ENCODE data around the gene TNFRSF4. TPM values are rescaled to one million over a fixed set of nuclear protein-coding genes. Genes with fewer than 3 reads are reported as not detected.

TNFRSF4 gene
- total and polyA plus RNA-seq, 4 experiments from 2014 or later = 13.5 to 75.1 (median 39.3) TPM

DNA sequence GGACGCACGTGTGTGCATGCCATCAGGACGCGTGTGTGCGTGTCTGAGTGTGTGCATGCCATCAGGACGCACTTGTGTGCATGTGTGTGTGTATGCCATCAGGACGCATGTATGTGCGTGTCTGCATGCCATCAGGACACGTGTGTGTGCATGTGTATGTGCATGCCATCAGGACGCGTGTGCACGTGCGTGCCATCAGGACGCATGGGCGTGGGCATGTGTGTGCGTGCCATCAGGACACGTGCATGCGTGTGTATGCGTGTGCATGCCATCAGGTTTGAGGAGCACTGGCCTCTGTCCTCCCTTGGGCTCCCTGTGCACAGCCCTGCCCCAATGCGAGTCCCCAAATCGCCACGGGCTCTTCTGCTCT lies 45.2 kb upstream of the TNFRSF4 start:
- peaks cover 50% of the 10 kb centered on the region for H3K36me3 ChIP-seq (ENCODE audit: insufficient read depth, low read length)

DNA sequence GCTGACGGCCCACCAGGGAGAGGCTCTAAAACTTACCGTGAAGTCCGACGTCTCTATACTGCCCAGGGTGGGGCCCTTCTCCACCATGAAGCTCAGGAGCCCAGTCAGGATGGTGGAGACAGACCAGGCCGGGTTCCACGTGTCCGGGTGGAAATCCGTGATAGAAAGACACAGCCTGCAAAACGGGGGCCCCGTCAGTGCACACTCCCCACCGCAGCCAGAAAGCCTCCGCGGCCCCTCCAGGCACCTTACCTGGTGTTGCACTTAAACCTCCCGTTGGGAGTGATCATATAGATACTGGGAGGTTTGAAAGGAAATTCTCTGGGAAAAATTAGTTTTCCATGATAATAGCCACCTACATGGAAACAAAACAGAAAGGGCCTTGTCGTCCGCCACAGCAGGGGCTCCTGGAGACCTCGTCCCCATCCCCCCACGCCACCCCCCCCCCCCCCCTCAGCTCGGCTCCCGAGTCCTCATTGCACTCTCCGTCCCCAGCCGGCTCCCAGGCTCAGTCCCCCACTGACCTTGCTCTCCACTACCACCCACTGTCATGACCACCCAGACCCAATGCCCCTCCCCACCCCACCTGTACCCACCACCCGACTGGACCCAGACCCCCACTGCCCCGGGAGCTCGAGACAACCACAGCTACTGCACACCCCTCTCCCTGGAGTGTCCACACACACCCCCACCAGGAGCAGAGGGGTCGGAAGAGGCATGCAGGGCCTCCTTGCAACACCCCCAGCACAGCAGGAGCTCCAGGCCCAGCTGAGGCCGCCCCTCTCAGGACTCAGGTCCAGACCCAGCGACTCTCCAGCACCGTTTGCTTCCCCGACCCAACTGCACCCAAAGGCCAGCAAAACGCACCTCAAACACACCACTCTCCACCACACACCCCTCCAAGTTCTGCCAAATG lies 43.3 kb upstream of the TNFRSF4 start:
- Mint-ChIP-seq H3K9me3 (peaks cover 0 to 4% (median 0%) of the 10 kb centered on the region in 8 donors), H3K4me1 (peaks cover 9 to 29% (median 19%) of the 10 kb centered on the region in 4 donors), H3K4me3 (peak overlapping the region in 1 of 8 donors; percentile 15), H3K27ac (peak overlapping the region in 3 of 7 donors; percentile 36 to 89 (median 84)), H3K27me3 (no peaks in the 10 kb centered on the region), H3K36me3 (peaks cover 24 to 50% of the 10 kb centered on the region in 2 donors)
- intact Hi-C loops (cut with micrococcal nuclease) = no loop called here
- H3K4me1 ChIP-seq (ENCODE audit: insufficient read depth, low read length) = peaks cover 10% of the 10 kb centered on the region
- ChIA-PET POLR2A (ENCODE audit: partially characterized antibody) (interaction anchor here (0.6 kb wide), 2 partner anchors 13 to 139 kb away, joined by 3 read pairs; no protein-coding TSS in a partner anchor), CTCF (ENCODE audit: partially characterized antibody) (interaction anchor here (0.6 kb wide), 1 partner anchor 136 kb away, joined by 3 read pairs; no protein-coding TSS in a partner anchor)
- no peaks in the 10 kb centered on the region for H3K9me3 ChIP-seq (ENCODE audit: control insufficient read depth in 1 of 2, low read length in 2 of 2)
- no peak overlapping the region for H3K4me3 ChIP-seq (ENCODE audit: low read length in 2 of 2)
- no peak overlapping the region for H3K27ac ChIP-seq (ENCODE audit: low read depth, low read length)
- no peaks in the 10 kb centered on the region for H3K27me3 ChIP-seq (ENCODE audit: insufficient read depth, low read length)
- H3K36me3 ChIP-seq (ENCODE audit: insufficient read depth, low read length) = peaks cover 42% of the 10 kb centered on the region
- peak in 1 of 5 donors; percentile 11 for DNase-seq

More for the DNA sequence above, 45.2 kb upstream of the TNFRSF4 start:
- CTCF ChIA-PET (ENCODE audit: partially characterized antibody) = no interaction called here
- DNase-seq = no peak
- H3K4me3 ChIP-seq (ENCODE audit: low read length in 2 of 2) = no peak overlapping the region
- Mint-ChIP-seq H3K4me1 (peaks cover 9 to 28% (median 16%) of the 10 kb centered on the region in 4 donors), H3K4me3 (no peak overlapping the region), H3K27ac (no peak overlapping the region), H3K36me3 (peaks cover 33 to 54% of the 10 kb centered on the region in 2 donors), H3K9me3 (peaks cover 0 to 4% (median 0%) of the 10 kb centered on the region in 8 donors), H3K27me3 (no peaks in the 10 kb centered on the region)
- H3K27ac ChIP-seq (ENCODE audit: low read depth, low read length) = no peak overlapping the region
- peaks cover 11% of the 10 kb centered on the region for H3K4me1 ChIP-seq (ENCODE audit: insufficient read depth, low read length)
- H3K27me3 ChIP-seq (ENCODE audit: insufficient read depth, low read length) = no peaks in the 10 kb centered on the region
- H3K9me3 ChIP-seq (ENCODE audit: control insufficient read depth in 1 of 2, low read length in 2 of 2) = no peaks in the 10 kb centered on the region
- intact Hi-C loops (cut with micrococcal nuclease) = no loop called here
- POLR2A ChIA-PET (ENCODE audit: partially characterized antibody) = no interaction called here

DNA sequence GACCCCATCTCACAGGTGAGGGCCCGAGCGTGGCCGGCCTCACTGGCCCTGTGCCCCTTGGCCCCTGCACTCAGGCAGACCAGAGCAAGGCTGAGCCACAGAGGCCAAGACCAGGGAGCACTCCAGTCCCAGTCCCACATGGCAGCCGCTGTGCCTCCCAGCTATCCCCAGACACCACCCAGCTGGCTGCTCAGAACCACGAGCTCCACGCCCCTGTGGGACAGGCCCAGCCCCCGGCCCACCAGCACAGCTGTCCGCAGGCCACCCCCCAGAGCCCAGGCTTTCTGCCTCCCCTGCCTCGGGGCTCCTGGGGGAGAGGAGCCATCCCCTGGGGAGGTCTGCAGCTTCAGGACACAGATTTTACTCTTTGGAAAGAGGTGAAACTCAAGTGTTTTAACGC lies 41.7 kb upstream of the TNFRSF4 start:
- Histone ChIP-seq H3K4me3 (ENCODE audit: low read length in 2 of 2) (no peak overlapping the region), H3K27ac (ENCODE audit: low read depth, low read length) (no peak overlapping the region), H3K4me1 (ENCODE audit: insufficient read depth, low read length) (peaks cover 13% of the 10 kb centered on the region), H3K27me3 (ENCODE audit: insufficient read depth, low read length) (no peaks in the 10 kb centered on the region), H3K9me3 (ENCODE audit: control insufficient read depth in 1 of 2, low read length in 2 of 2) (no peaks in the 10 kb centered on the region), H3K36me3 (ENCODE audit: insufficient read depth, low read length) (peaks cover 29% of the 10 kb centered on the region)
- Mint-ChIP-seq H3K27me3 (no peaks in the 10 kb centered on the region), H3K4me3 (no peak overlapping the region), H3K9me3 (peaks cover 0 to 4% (median 0%) of the 10 kb centered on the region in 8 donors), H3K4me1 (peaks cover 8 to 26% (median 19%) of the 10 kb centered on the region in 4 donors), H3K27ac (peak overlapping the region in 3 of 7 donors; percentile 4 to 60 (median 47)), H3K36me3 (peaks cover 18 to 48% of the 10 kb centered on the region in 2 donors)
- no peak for DNase-seq
- ChIA-PET CTCF (ENCODE audit: partially characterized antibody) (interaction anchor here (1.4 kb wide), 1 partner anchor 133 kb away, joined by 3 read pairs; no protein-coding TSS in a partner anchor), POLR2A (ENCODE audit: partially characterized antibody) (no interaction called here)
- intact Hi-C loops (cut with micrococcal nuclease) = no loop called here

DNA sequence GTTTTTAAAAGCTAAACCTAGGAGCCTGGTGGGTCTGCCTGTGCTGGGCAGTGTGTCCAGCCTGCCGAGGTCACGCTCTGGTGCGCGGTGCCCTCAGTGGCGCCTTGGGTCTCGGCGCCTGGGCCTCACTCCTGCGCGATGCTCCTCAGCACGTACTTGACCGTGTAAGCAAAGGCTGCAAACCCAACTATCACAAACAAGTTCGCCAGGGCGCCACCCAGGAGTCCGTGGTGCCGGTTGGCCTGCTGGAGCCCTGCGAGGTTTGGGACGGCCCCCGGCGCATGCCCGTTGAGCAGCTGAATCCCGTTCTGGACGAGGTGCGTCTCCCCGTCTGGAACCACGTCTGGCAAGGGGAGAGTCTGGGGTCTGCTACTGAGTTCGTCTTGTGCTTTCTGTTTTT lies 41.1 kb upstream of the TNFRSF4 start:
- Mint-ChIP-seq H3K4me1 (peaks cover 6 to 28% (median 19%) of the 10 kb centered on the region in 4 donors), H3K27me3 (no peaks in the 10 kb centered on the region), H3K9me3 (peaks cover 0 to 4% (median 0%) of the 10 kb centered on the region in 8 donors), H3K4me3 (no peak overlapping the region), H3K36me3 (peaks cover 14 to 42% of the 10 kb centered on the region in 2 donors), H3K27ac (peak overlapping the region in 1 of 7 donors; percentile 4)
- H3K9me3 ChIP-seq (ENCODE audit: control insufficient read depth in 1 of 2, low read length in 2 of 2) = no peaks in the 10 kb centered on the region
- H3K4me1 ChIP-seq (ENCODE audit: insufficient read depth, low read length) = peaks cover 15% of the 10 kb centered on the region
- no peak for DNase-seq
- H3K36me3 ChIP-seq (ENCODE audit: insufficient read depth, low read length) = peaks cover 24% of the 10 kb centered on the region
- H3K27ac ChIP-seq (ENCODE audit: low read depth, low read length) = no peak overlapping the region
- ChIA-PET CTCF (ENCODE audit: partially characterized antibody) (interaction anchor here (0.6 to 1.4 kb wide), 2 partner anchors 23 to 132 kb away, joined by 3 read pairs; no protein-coding TSS in a partner anchor), POLR2A (ENCODE audit: partially characterized antibody) (no interaction called here)
- no peak overlapping the region for H3K4me3 ChIP-seq (ENCODE audit: low read length in 2 of 2)
- H3K27me3 ChIP-seq (ENCODE audit: insufficient read depth, low read length) = no peaks in the 10 kb centered on the region
- intact Hi-C loops (cut with micrococcal nuclease) = no loop called here

DNA sequence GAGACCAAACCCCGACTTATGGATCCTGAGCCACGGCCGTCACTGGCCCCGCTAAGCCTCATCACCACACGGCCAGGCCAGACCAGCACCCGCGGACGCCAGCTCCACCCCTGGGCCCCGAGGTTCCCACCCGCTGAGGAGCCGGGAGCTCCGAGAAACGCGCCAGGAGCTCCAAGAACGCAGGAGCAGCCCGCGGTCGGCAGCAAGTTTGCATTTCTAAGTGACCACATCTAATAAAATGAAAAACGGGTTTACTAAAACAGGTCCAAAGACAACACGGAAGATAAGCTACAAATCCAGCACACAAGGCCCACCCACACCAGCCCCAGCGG lies 40.7 kb upstream of the TNFRSF4 start:
- DNase-seq = no peak
- peaks cover 4 to 26% (median 17%) of the 10 kb centered on the region in 4 donors for H3K4me1 Mint-ChIP-seq
- ChIA-PET POLR2A (ENCODE audit: partially characterized antibody) (no interaction called here), CTCF (ENCODE audit: partially characterized antibody) (interaction anchor here (0.6 to 1.4 kb wide), 2 partner anchors 24 to 132 kb away, joined by 3 read pairs; no protein-coding TSS in a partner anchor)
- peaks cover 15% of the 10 kb centered on the region for H3K4me1 ChIP-seq (ENCODE audit: insufficient read depth, low read length)
- no peaks in the 10 kb centered on the region for H3K9me3 ChIP-seq (ENCODE audit: control insufficient read depth in 1 of 2, low read length in 2 of 2)
- no peak overlapping the region for H3K27ac ChIP-seq (ENCODE audit: low read depth, low read length)
- peaks cover 0 to under 1% (median 0%) of the 10 kb centered on the region in 8 donors for H3K9me3 Mint-ChIP-seq
- no peaks in the 10 kb centered on the region for H3K27me3 Mint-ChIP-seq
- no peaks in the 10 kb centered on the region for H3K27me3 ChIP-seq (ENCODE audit: insufficient read depth, low read length)
- intact Hi-C loops (cut with micrococcal nuclease) = no loop called here
- H3K36me3 Mint-ChIP-seq = peaks cover 9 to 38% of the 10 kb centered on the region in 2 donors
- H3K27ac Mint-ChIP-seq = no peak overlapping the region
- H3K4me3 Mint-ChIP-seq = no peak overlapping the region
- peaks cover 20% of the 10 kb centered on the region for H3K36me3 ChIP-seq (ENCODE audit: insufficient read depth, low read length)
- H3K4me3 ChIP-seq (ENCODE audit: low read length in 2 of 2) = no peak overlapping the region

DNA sequence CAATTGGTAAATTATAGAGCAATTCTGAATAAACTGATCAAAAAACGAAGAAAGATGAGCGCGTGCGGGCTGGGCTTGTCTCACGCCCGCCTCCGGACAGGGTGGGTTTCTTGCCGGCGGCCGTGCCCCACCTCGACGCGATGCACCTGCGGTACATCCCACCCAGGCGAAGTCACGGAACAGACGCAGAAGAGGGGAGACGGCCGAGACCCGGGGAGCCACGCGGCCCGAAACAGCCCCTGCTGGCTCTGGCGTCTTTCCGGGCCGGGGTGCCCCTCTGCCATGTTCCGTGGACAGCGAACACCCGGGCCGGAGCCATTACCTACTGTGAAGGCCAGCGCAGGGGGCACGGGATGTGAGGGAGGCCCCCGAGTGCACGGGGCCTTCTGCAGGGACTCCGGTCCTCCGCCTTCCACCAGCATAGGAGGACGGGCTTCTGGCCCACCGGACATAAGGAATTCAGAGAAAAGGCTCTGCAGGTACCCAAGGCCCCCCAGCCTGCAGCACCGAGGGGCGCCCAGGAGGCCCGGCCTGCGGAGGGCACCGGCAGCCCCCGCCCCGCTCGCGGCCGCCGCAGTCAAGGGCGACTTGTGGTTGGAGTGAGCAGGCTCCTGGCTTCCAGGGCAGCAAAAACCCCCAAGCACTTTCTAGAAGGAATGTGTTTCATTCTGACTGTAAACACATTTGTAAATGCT lies 40.2 kb upstream of the TNFRSF4 start:
- H3K4me3 Mint-ChIP-seq = no peak overlapping the region
- DNase-seq = no peak
- ChIA-PET CTCF (ENCODE audit: partially characterized antibody) (interaction anchor here (0.6 to 1.4 kb wide), 2 partner anchors 24 to 132 kb away, joined by 3 read pairs; no protein-coding TSS in a partner anchor), POLR2A (ENCODE audit: partially characterized antibody) (no interaction called here)
- Histone ChIP-seq H3K4me1 (ENCODE audit: insufficient read depth, low read length) (peaks cover 15% of the 10 kb centered on the region), H3K27ac (ENCODE audit: low read depth, low read length) (no peak overlapping the region), H3K27me3 (ENCODE audit: insufficient read depth, low read length) (no peaks in the 10 kb centered on the region), H3K36me3 (ENCODE audit: insufficient read depth, low read length) (peaks cover 20% of the 10 kb centered on the region), H3K9me3 (ENCODE audit: control insufficient read depth in 1 of 2, low read length in 2 of 2) (no peaks in the 10 kb centered on the region), H3K4me3 (ENCODE audit: low read length in 2 of 2) (no peak overlapping the region)
- intact Hi-C loops (cut with micrococcal nuclease) = no loop called here
- H3K9me3 Mint-ChIP-seq = no peaks in the 10 kb centered on the region
- no peaks in the 10 kb centered on the region for H3K27me3 Mint-ChIP-seq
- H3K27ac Mint-ChIP-seq = no peak overlapping the region
- peaks cover 9 to 38% of the 10 kb centered on the region in 2 donors for H3K36me3 Mint-ChIP-seq
- peaks cover 4 to 26% (median 17%) of the 10 kb centered on the region in 4 donors for H3K4me1 Mint-ChIP-seq

DNA sequence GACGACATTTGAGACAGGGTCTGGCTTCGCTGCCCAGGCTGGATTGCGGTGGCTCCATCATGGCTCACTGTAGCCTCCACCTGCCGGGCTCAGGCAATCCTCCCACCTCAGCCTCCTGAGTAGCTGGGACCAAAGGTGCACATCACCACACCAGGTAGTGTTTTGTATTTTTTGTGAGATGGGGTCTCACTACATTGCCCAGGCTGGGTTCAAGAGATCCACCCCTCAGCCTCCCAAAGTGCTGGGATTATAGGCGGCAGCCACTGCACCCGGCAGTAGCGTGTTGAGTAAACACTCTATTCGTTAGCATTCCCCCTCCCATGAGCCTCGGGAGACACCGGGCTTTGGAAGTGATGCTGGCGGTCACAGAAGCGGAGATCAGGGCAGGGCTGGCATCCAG lies 39.4 kb upstream of the TNFRSF4 start:
- no peak for DNase-seq
- Histone ChIP-seq H3K4me3 (ENCODE audit: low read length in 2 of 2) (no peak overlapping the region), H3K9me3 (ENCODE audit: control insufficient read depth in 1 of 2, low read length in 2 of 2) (no peaks in the 10 kb centered on the region), H3K4me1 (ENCODE audit: insufficient read depth, low read length) (peaks cover 15% of the 10 kb centered on the region), H3K36me3 (ENCODE audit: insufficient read depth, low read length) (peaks cover 20% of the 10 kb centered on the region), H3K27ac (ENCODE audit: low read depth, low read length) (no peak overlapping the region), H3K27me3 (ENCODE audit: insufficient read depth, low read length) (no peaks in the 10 kb centered on the region)
- H3K9me3 Mint-ChIP-seq = no peaks in the 10 kb centered on the region
- no peaks in the 10 kb centered on the region for H3K27me3 Mint-ChIP-seq
- H3K4me1 Mint-ChIP-seq = peaks cover 4 to 26% (median 16%) of the 10 kb centered on the region in 4 donors
- POLR2A ChIA-PET (ENCODE audit: partially characterized antibody) = no interaction called here
- CTCF ChIA-PET (ENCODE audit: partially characterized antibody) = no interaction called here
- intact Hi-C loops (cut with micrococcal nuclease) = no loop called here
- peak overlapping the region in 3 of 7 donors; percentile 49 to 83 (median 80) for H3K27ac Mint-ChIP-seq
- peaks cover 9 to 34% of the 10 kb centered on the region in 2 donors for H3K36me3 Mint-ChIP-seq
- H3K4me3 Mint-ChIP-seq = no peak overlapping the region

Measured in CD4-positive, alpha-beta memory T cell (primary cell).